IMR-90 (cell line): ENCODE data around the gene PROCA1. TPM values are rescaled to one million over a fixed set of nuclear protein-coding genes. Genes with fewer than 3 reads are reported as not detected.

ENCODE experiments used
- ATAC-seq: fragments of 200-7000 bp; cut with Tn5 transposase; 2 replicates; pipeline ENCODE4 v1.9.1; 2020; ENCODE audit warnings: low read depth, mild to moderate bottlenecking, moderate library complexity
- BruUV-seq: library from RNA; stranded (reverse); fragments of 400-500 nt; replicated peaks from 2 replicates; lab custom pipeline; 2021; lab: Mats Ljungman, UMichigan
- CTCF ChIA-PET: fragments of 300-600 bp; formaldehyde crosslinking; extraction: SDS; loops from one replicate; lab custom pipeline; 2021; ENCODE audit warnings: antibody characterized with exemption; lab: Yijun Ruan, JAX
- POLR2A ChIA-PET: fragments of 300-600 bp; sonication (Branson Sonifier 250); formaldehyde crosslinking; loops from one replicate; lab custom pipeline; 2022; ENCODE audit warnings: antibody characterized with exemption; ENCODE audit not compliant: unreplicated experiment; lab: Charles Lee
- DNase-seq: peaks from one replicate; pipeline ENCODE4 v3.0.0; 2013
- H2AFZ ChIP-seq: replicated peaks from 2 replicates; pipeline ENCODE3; 2013; ENCODE audit warnings: low read length, mild to moderate bottlenecking; ENCODE audit not compliant: poor library complexity
- H2AK5ac ChIP-seq: 2 replicates; pipeline ENCODE4 v1.6.1; 2013; ENCODE audit warnings: low read depth, low read length, inconsistent platforms
- H2AK9ac ChIP-seq: replicated peaks from 2 replicates; pipeline ENCODE3; 2013; ENCODE audit warnings: mild to moderate bottlenecking, low read depth, low read length, moderate library complexity; ENCODE audit not compliant: poor library complexity
- H2BK120ac ChIP-seq: 2 replicates; pipeline ENCODE4 v1.6.1; 2013; ENCODE audit warnings: low read depth, low read length, inconsistent platforms
- H2BK15ac ChIP-seq: 3 replicates; pipeline ENCODE4 v1.6.1; 2013; ENCODE audit warnings: low read depth, low read length, inconsistent platforms
- H2BK20ac ChIP-seq: 2 replicates; pipeline ENCODE4 v1.6.1; 2013; ENCODE audit warnings: low read depth, mild to moderate bottlenecking, inconsistent platforms, low read length, moderate library complexity
- H2BK5ac ChIP-seq: 2 replicates; pipeline ENCODE4 v1.6.1; 2013; ENCODE audit warnings: mild to moderate bottlenecking, low read depth, low read length, inconsistent platforms; ENCODE audit not compliant: poor library complexity, severe bottlenecking
- H3K14ac ChIP-seq: replicated peaks from 2 replicates; pipeline ENCODE4 v1.6.1; 2013; ENCODE audit warnings: low read depth, low read length, inconsistent platforms
- H3K18ac ChIP-seq: 2 replicates; pipeline ENCODE4 v1.6.1; 2013; ENCODE audit warnings: low read depth, low read length, control low read depth
- H3K23ac ChIP-seq: 2 replicates; pipeline ENCODE4 v1.6.1; 2013; ENCODE audit warnings: low read depth, low read length, inconsistent platforms
- H3K27ac ChIP-seq: 2 replicates; pipeline ENCODE4 v1.5.1; 2013; ENCODE audit warnings: mild to moderate bottlenecking, control low read depth, low read length; ENCODE audit not compliant: insufficient read depth
- H3K27me3 ChIP-seq: 2 replicates; pipeline ENCODE4 v1.6.1; 2013; ENCODE audit warnings: low read length; ENCODE audit not compliant: control insufficient read depth, insufficient read depth
- H3K36me3 ChIP-seq: 2 replicates; pipeline ENCODE4 v1.6.1; 2013; ENCODE audit warnings: low read length, mixed read lengths; ENCODE audit not compliant: control insufficient read depth, insufficient read depth
- H3K4ac ChIP-seq: 2 replicates; pipeline ENCODE4 v1.6.1; 2013; ENCODE audit warnings: low read depth, low read length, inconsistent platforms
- H3K4me1 ChIP-seq: 2 replicates; pipeline ENCODE4 v1.6.1; 2013; ENCODE audit warnings: low read length, mixed read lengths; ENCODE audit not compliant: control insufficient read depth, insufficient read depth
- H3K4me2 ChIP-seq: 2 replicates; pipeline ENCODE4 v1.6.1; 2013; ENCODE audit warnings: low read depth, mild to moderate bottlenecking, control low read depth, low read length, moderate library complexity
- H3K4me3 ChIP-seq: 2 replicates; pipeline ENCODE4 v1.5.1; 2013; ENCODE audit warnings: low read depth, mild to moderate bottlenecking, control low read depth, low read length, moderate library complexity; ENCODE audit not compliant: insufficient read depth
- H3K56ac ChIP-seq: 2 replicates; pipeline ENCODE4 v1.6.1; 2013; ENCODE audit warnings: low read length, inconsistent platforms; ENCODE audit not compliant: insufficient read depth; ENCODE audit errors: extremely low read depth
- H3K79me1 ChIP-seq, 2 experiments: 2 replicates each; pipeline ENCODE4 v1.6.1; 2013; ENCODE audit warnings: low read length in 2 of 2, inconsistent platforms in 1 of 2, low read depth in 1 of 2
- H3K9ac ChIP-seq: 2 replicates; pipeline ENCODE4 v1.6.1; 2013; ENCODE audit warnings: low read depth, low read length, control low read depth
- H3K9me1 ChIP-seq: 2 replicates; pipeline ENCODE4 v1.6.1; 2013; ENCODE audit warnings: low read length, inconsistent platforms; ENCODE audit not compliant: insufficient read depth
- H3K9me3 ChIP-seq: 2 replicates; pipeline ENCODE4 v1.6.1; 2013; ENCODE audit warnings: low read length; ENCODE audit not compliant: control insufficient read depth, insufficient read depth
- H4K20me1 ChIP-seq: 2 replicates; pipeline ENCODE4 v1.6.1; 2013; ENCODE audit warnings: low read length, inconsistent platforms; ENCODE audit not compliant: insufficient read depth
- H4K5ac ChIP-seq: 2 replicates; pipeline ENCODE4 v1.6.1; 2013; ENCODE audit warnings: mild to moderate bottlenecking, low read depth, low read length, control low read depth
- H4K8ac ChIP-seq, 2 experiments: 2 replicates each; pipeline ENCODE4 v1.6.1; 2013; ENCODE audit warnings: low read depth in 2 of 2, low read length in 2 of 2, control low read depth in 1 of 2, inconsistent platforms in 1 of 2
- H4K91ac ChIP-seq: 2 replicates; pipeline ENCODE4 v1.6.1; 2013; ENCODE audit warnings: low read depth, low read length, inconsistent platforms; ENCODE audit not compliant: insufficient read depth
- BHLHE40 ChIP-seq: fragments of 150-350 bp; IDR thresholded peaks from 2 replicates; pipeline ENCODE4 v1.6.1; 2016; ENCODE audit warnings: mild to moderate bottlenecking, low read depth, low read length
- CHD1 ChIP-seq: IDR thresholded peaks from 2 replicates; pipeline ENCODE4 v1.6.1; 2012; ENCODE audit warnings: low read depth, low read length, improper control_type of control experiment
- ELK1 ChIP-seq: fragments of 150-350 bp; IDR thresholded peaks from 2 replicates; pipeline ENCODE4 v1.6.1; 2016; ENCODE audit warnings: low read depth, mild to moderate bottlenecking, low read length, moderate library complexity, borderline replicate concordance
- FOS ChIP-seq: fragments of 150-350 bp; IDR thresholded peaks from 2 replicates; pipeline ENCODE4 v1.6.1; 2016; ENCODE audit warnings: low read depth, low read length
- MAFK ChIP-seq: IDR thresholded peaks from 2 replicates; pipeline ENCODE4 v1.6.1; 2012; ENCODE audit warnings: low read depth, low read length, improper control_type of control experiment
- MAZ ChIP-seq: IDR thresholded peaks from 2 replicates; pipeline ENCODE4 v1.6.1; 2012; ENCODE audit warnings: low read depth, mild to moderate bottlenecking, low read length, improper control_type of control experiment, moderate library complexity, borderline replicate concordance
- MXI1 ChIP-seq: IDR thresholded peaks from 2 replicates; pipeline ENCODE4 v1.6.1; 2012; ENCODE audit warnings: low read depth, mild to moderate bottlenecking, low read length, moderate library complexity, borderline replicate concordance
- POLR2A ChIP-seq: IDR thresholded peaks from 2 replicates; pipeline ENCODE4 v1.6.1; 2012; ENCODE audit warnings: mild to moderate bottlenecking, low read depth, low read length
- RAD21 ChIP-seq: IDR thresholded peaks from 2 replicates; pipeline ENCODE4 v1.6.1; 2012; ENCODE audit warnings: low read length, improper control_type of control experiment
- RCOR1 ChIP-seq: IDR thresholded peaks from 2 replicates; pipeline ENCODE4 v1.6.1; 2012; ENCODE audit warnings: mild to moderate bottlenecking, low read length, improper control_type of control experiment; ENCODE audit not compliant: insufficient replicate concordance
- RFX5 ChIP-seq: IDR thresholded peaks from 2 replicates; pipeline ENCODE4 v1.8.0; 2012; ENCODE audit warnings: low read depth, mild to moderate bottlenecking, low read length, moderate library complexity
- SMC3 ChIP-seq: fragments of 150-350 bp; IDR thresholded peaks from 2 replicates; pipeline ENCODE4 v1.6.1; 2016; ENCODE audit warnings: low read depth, mild to moderate bottlenecking, antibody characterized with exemption, low read length, moderate library complexity
- USF2 ChIP-seq: fragments of 150-350 bp; IDR thresholded peaks from 2 replicates; pipeline ENCODE4 v1.6.1; 2017; ENCODE audit warnings: mild to moderate bottlenecking, antibody characterized with exemption, low read length, low read depth
- WGBS, 2 experiments: methylation state at CpG; one replicate each; pipeline versions ENCODE4 v1.1.5 to v1.1.7; 2013; ENCODE audit warnings: missing lambda C conversion rate in 2 of 2; ENCODE audit not compliant: insufficient read length in 1 of 2; ENCODE audit errors: extremely low coverage in 2 of 2; 5-methylcytosine and 5-hydroxymethylcytosine counted together
- dilution Hi-C: fragments of 300-500 bp; cut with HindIII; formaldehyde crosslinking; loops from one replicate; pipeline ENCODE4 v1.14.3; 2018; ENCODE audit warnings: low sequenced_read_pairs; ENCODE audit not compliant: unreplicated experiment
- in situ Hi-C: fragments of 300-500 bp; cut with MboI; formaldehyde crosslinking; loops from 3 replicates; pipeline ENCODE4 v1.14.3; 2019; ENCODE audit warnings: low sequenced_read_pairs, inconsistent platforms, mixed read lengths
- intact Hi-C: fragments of 100-400 bp; cut with micrococcal nuclease; formaldehyde crosslinking; loops from 2 replicates; pipeline ENCODE4 v1.10.0; 2022
- polyA plus RNA-seq, 3 experiments: library from polyadenylated mRNA; depleted of rRNA; stranded (reverse); fragments of >200 nt; gene quantifications; 2 replicates each; pipeline ENCODE4 v1.2.3, GENCODE V29; 2012; ENCODE audit warnings: low replicate concordance in 1 of 3
- total RNA-seq: library from RNA; depleted of rRNA; stranded (reverse); fragments of >200 nt; gene quantifications from 2 replicates; pipeline ENCODE4 v1.2.3, GENCODE V29; 2012
- TF ChIP-seq, protein P1 (sequence below): conservative IDR thresholded peaks from 2 replicates; pipeline ENCODE4 v1.5.1; 2012; ENCODE audit warnings: mild to moderate bottlenecking, low read depth, low read length, improper control_type of control experiment

The PROCA1 gene
- total and polyA plus RNA-seq, 2 of the 4 experiments (the other 2 are of a cell fraction): 0.36 to 1.7 TPM

GRCh38 chr17:28758411-28759121 is 46.9 kb upstream of the PROCA1 start:
- no peaks in the 10 kb centered on the region for H3K9me1 ChIP-seq
- H3K4me1 ChIP-seq: peaks cover 7% of the 10 kb centered on the region
- POLR2A ChIA-PET: no interaction called here
- H3K27ac ChIP-seq: no peak overlapping the region
- peaks cover 35% of the 10 kb centered on the region; the same call in 1 of the 2 replicates for H4K20me1 ChIP-seq
- H2AK5ac ChIP-seq: no peak overlapping the region
- no peaks in the 10 kb centered on the region for H3K27me3 ChIP-seq
- H4K5ac ChIP-seq: no peak overlapping the region
- no TSS peak for BruUV-seq
- 97% methylated on average over 10 of the region's 32 CpGs; no CpG with 5 or more reads in 1 of the 2 experiments for WGBS, 2 experiments
- no peak overlapping the region for H3K23ac ChIP-seq
- ATAC-seq (no peak), DNase-seq (no peak)
- no peak overlapping the region for H3K4ac ChIP-seq
- intact Hi-C loops (no loop called here), dilution Hi-C loops (no loop called here), in situ Hi-C loops (no loop called here)
- no peak overlapping the region for H2AFZ ChIP-seq
- no peak overlapping the region for H3K4me2 ChIP-seq
- no peak overlapping the region for H4K8ac ChIP-seq
- CTCF ChIA-PET: no interaction called here
- H2BK20ac ChIP-seq: no peak overlapping the region
- peaks cover 30% of the 10 kb centered on the region for H3K36me3 ChIP-seq
- no peak overlapping the region for H3K14ac ChIP-seq
- H3K18ac ChIP-seq: no peak overlapping the region
- peaks cover 10 to 62% of the 10 kb centered on the region in 2 experiments for H3K79me1 ChIP-seq
- TF ChIP-seq MAFK (no peak), RAD21 (no peak), RFX5 (no peak), MAZ (no peak), SMC3 (no peak), CHD1 (no peak), USF2 (no peak), ELK1 (no peak), POLR2A (no peak), BHLHE40 (no peak), FOS (no peak), RCOR1 (no peak), MXI1 (no peak)
- TF ChIP-seq, protein P1, sequence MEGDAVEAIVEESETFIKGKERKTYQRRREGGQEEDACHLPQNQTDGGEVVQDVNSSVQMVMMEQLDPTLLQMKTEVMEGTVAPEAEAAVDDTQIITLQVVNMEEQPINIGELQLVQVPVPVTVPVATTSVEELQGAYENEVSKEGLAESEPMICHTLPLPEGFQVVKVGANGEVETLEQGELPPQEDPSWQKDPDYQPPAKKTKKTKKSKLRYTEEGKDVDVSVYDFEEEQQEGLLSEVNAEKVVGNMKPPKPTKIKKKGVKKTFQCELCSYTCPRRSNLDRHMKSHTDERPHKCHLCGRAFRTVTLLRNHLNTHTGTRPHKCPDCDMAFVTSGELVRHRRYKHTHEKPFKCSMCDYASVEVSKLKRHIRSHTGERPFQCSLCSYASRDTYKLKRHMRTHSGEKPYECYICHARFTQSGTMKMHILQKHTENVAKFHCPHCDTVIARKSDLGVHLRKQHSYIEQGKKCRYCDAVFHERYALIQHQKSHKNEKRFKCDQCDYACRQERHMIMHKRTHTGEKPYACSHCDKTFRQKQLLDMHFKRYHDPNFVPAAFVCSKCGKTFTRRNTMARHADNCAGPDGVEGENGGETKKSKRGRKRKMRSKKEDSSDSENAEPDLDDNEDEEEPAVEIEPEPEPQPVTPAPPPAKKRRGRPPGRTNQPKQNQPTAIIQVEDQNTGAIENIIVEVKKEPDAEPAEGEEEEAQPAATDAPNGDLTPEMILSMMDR: no peak
- H2BK15ac ChIP-seq: no peak overlapping the region
- no peaks in the 10 kb centered on the region for H3K9me3 ChIP-seq
- H2BK5ac ChIP-seq: no peak overlapping the region
- no peak overlapping the region for H2BK120ac ChIP-seq
- H3K4me3 ChIP-seq: no peak overlapping the region
- no peak overlapping the region for H3K9ac ChIP-seq
- no peak overlapping the region for H2AK9ac ChIP-seq
- no peak overlapping the region for H3K56ac ChIP-seq
- H4K91ac ChIP-seq: no peak overlapping the region
